ENCODE results near the gene CDH23.

DNA sequence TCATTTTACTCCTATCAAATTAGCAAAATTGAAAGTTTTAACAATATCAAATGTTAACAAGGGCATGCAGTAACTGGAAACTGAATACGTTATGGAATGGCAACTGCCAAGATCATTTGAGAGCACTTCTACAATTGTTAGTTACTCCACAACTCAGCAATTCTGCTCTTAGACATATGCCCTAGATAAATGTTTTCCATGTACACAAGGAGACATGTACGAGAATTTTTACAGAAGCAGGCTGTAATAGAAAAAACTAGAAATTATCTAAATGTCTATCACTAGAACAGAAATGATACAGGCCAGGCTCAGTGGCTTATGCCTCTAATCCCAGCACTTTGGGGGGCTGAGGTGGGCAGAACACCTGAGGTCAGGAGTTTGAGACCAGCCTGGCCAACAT, 447.4 kb downstream of the CDH23 start:
- TF ChIP-seq, protein P1, sequence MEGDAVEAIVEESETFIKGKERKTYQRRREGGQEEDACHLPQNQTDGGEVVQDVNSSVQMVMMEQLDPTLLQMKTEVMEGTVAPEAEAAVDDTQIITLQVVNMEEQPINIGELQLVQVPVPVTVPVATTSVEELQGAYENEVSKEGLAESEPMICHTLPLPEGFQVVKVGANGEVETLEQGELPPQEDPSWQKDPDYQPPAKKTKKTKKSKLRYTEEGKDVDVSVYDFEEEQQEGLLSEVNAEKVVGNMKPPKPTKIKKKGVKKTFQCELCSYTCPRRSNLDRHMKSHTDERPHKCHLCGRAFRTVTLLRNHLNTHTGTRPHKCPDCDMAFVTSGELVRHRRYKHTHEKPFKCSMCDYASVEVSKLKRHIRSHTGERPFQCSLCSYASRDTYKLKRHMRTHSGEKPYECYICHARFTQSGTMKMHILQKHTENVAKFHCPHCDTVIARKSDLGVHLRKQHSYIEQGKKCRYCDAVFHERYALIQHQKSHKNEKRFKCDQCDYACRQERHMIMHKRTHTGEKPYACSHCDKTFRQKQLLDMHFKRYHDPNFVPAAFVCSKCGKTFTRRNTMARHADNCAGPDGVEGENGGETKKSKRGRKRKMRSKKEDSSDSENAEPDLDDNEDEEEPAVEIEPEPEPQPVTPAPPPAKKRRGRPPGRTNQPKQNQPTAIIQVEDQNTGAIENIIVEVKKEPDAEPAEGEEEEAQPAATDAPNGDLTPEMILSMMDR (conservative IDR thresholded peaks at IDR 0.05), result no peak
- no peak for TF ChIP-seq EZH2 (IDR thresholded peaks at IDR 0.05; ENCODE audit: low read depth)
